PC-9 (cell line): Measurements from ENCODE around the gene CDC42BPB.

Experiments used
- EZH2 ChIP-seq: fragments of 200-600 bp; sonication (generic); IDR thresholded peaks from 2 replicates; pipeline ENCODE4 v1.8.0; 2017; ENCODE audit warnings: antibody characterized with exemption, low read depth
- TF ChIP-seq, protein P1 (sequence below): fragments of 200-600 bp; sonication (generic); conservative IDR thresholded peaks from 2 replicates; pipeline ENCODE4 v1.6.1; 2017; ENCODE audit warnings: mixed run types, antibody characterized with exemption, mild to moderate bottlenecking, moderate library complexity

DNA sequence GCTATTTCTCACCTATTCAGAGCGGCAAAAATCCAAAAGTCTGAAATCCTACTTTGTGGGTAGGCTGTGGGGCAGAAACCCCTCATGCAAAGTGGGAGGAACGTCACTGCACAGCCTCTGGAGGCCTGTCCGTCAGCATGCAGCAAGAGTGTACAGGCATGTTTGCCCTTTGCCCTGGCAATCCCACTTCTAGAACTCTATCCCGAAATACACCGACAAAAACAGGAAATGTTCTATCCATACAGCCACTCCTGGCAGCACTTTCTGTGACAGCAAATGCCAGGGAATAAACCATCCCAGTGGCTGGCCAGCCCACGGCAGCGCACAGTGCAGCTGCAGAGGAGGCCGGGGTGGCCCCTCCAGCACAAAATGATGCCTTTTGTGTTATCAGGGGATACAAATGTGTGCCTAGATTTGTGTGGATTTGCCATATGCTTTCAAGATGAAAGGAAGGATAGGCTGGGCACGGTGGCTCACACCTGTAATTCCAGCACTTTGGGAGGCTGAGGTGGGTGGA is 95.2 kb downstream of the CDC42BPB start:
- TF ChIP-seq, protein P1, sequence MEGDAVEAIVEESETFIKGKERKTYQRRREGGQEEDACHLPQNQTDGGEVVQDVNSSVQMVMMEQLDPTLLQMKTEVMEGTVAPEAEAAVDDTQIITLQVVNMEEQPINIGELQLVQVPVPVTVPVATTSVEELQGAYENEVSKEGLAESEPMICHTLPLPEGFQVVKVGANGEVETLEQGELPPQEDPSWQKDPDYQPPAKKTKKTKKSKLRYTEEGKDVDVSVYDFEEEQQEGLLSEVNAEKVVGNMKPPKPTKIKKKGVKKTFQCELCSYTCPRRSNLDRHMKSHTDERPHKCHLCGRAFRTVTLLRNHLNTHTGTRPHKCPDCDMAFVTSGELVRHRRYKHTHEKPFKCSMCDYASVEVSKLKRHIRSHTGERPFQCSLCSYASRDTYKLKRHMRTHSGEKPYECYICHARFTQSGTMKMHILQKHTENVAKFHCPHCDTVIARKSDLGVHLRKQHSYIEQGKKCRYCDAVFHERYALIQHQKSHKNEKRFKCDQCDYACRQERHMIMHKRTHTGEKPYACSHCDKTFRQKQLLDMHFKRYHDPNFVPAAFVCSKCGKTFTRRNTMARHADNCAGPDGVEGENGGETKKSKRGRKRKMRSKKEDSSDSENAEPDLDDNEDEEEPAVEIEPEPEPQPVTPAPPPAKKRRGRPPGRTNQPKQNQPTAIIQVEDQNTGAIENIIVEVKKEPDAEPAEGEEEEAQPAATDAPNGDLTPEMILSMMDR = no peak
- TF ChIP-seq EZH2 = no peak
